Esophagus squamous epithelium (tissue), 5 donors: ENCODE data around the gene ST6GALNAC3. TPM values are rescaled to one million over a fixed set of nuclear protein-coding genes. Genes with fewer than 3 reads are reported as not detected.

ENCODE experiments used
- DNase-seq: peaks from one replicate; lab custom pipeline; 2025; lab: John Stamatoyannopoulos, UW
- H3K27ac ChIP-seq, 4 donors: fragments of 200-600 bp; sonication (generic); one replicate each; pipeline ENCODE4 v1.5.1; 2016 to 2019; ENCODE audit warnings: mild to moderate bottlenecking in 1 of 4
- H3K27me3 ChIP-seq, 4 donors: fragments of 200-600 bp; sonication (generic); 1 replicate in 3 of 4; 2 replicates in 1 of 4; pipeline versions ENCODE4 v1.5.1 to v1.6.0; 2017 to 2021; ENCODE audit warnings: antibody characterized with exemption in 1 of 4
- H3K36me3 ChIP-seq, 3 donors: fragments of 200-600 bp; sonication (generic); one replicate each; pipeline ENCODE4 v1.5.1; 2016 to 2019
- H3K4me1 ChIP-seq, 3 donors: fragments of 200-600 bp; sonication (generic); one replicate each; pipeline ENCODE4 v1.5.1; 2017 to 2019
- H3K4me3 ChIP-seq, 4 donors: fragments of 200-600 bp; sonication (generic); 1 replicate in 3 of 4; 2 replicates in 1 of 4; pipeline ENCODE4 v1.5.1; 2016 to 2019; ENCODE audit warnings: mild to moderate bottlenecking in 2 of 4, moderate library complexity in 1 of 4
- H3K9me3 ChIP-seq, 3 donors: fragments of 200-600 bp; sonication (generic); one replicate each; pipeline ENCODE4 v1.5.1; 2016 to 2019
- CTCF ChIP-seq, 6 experiments: fragments of 450-650 bp in 4 of 6; fragments of 200-600 bp in 2 of 6; sonication (generic) in 2 of 6; IDR thresholded peaks; one replicate each; pipeline ENCODE4 v1.5.1; 2016 to 2019; ENCODE audit warnings: antibody characterized with exemption in 6 of 6, mild to moderate bottlenecking in 4 of 6, moderate library complexity in 4 of 6
- POLR2A ChIP-seq, 4 donors: fragments of 450-650 bp; IDR thresholded peaks; one replicate each; pipeline ENCODE4 v1.6.1; 2017; ENCODE audit warnings: antibody characterized with exemption in 4 of 4, mild to moderate bottlenecking in 4 of 4, moderate library complexity in 3 of 4
- WGBS, 2 donors: methylation state at CpG; one replicate each; pipeline ENCODE4 v1.1.5; 2018; 5-methylcytosine and 5-hydroxymethylcytosine counted together
- intact Hi-C: fragments of 100-400 bp; cut with DNase I; formaldehyde crosslinking; loops from one replicate; pipeline ENCODE4 v1.15.0; 2022
- total RNA-seq, 4 donors: library from RNA; depleted of rRNA; stranded (reverse); fragments of >200 nt; gene quantifications; one replicate each; pipeline ENCODE4 v1.1.0, GENCODE V29; 2016
- donor health status: DM: yes; HTN: yes; CAD: no.

Gene ST6GALNAC3
- total RNA-seq, 4 donors from 2014 or later = 0.27 to 4.3 (median 2.2) TPM

DNA sequence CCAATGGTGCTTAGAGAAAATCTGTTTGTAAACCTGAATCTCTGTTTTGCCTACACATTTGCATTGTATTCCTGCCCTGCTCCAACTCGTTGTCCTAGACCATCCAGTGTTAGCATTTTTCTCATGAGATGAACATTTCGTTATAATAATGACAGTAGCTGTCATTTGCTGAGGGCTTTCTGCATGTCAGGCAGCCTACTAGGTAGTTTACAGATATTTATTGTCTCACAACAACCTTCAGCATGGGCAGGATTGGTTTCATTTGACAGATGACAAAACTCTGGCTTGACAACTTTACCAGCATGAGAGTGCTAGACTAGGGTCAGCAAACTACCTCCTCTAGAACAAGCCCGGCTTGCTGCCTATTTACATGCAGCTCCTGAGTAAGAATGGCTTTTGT is 10.1 kb downstream of the ST6GALNAC3 start:
- no peak for DNase-seq
- 50 to 75% methylated on average over 2 to 3 of the region's 3 CpGs for WGBS, 2 donors
- TF ChIP-seq POLR2A (IDR thresholded peaks at IDR 0.05) (no peak), CTCF (IDR thresholded peaks at IDR 0.05) (no peak)
- Histone ChIP-seq H3K27ac (no peak overlapping the region), H3K4me3 (no peak overlapping the region), H3K27me3 (no peaks in the 10 kb centered on the region), H3K36me3 (no peaks in the 10 kb centered on the region), H3K4me1 (peaks cover 0 to 12% (median 0%) of the 10 kb centered on the region in 3 donors), H3K9me3 (no peaks in the 10 kb centered on the region)
- intact Hi-C loops = no loop called here

DNA sequence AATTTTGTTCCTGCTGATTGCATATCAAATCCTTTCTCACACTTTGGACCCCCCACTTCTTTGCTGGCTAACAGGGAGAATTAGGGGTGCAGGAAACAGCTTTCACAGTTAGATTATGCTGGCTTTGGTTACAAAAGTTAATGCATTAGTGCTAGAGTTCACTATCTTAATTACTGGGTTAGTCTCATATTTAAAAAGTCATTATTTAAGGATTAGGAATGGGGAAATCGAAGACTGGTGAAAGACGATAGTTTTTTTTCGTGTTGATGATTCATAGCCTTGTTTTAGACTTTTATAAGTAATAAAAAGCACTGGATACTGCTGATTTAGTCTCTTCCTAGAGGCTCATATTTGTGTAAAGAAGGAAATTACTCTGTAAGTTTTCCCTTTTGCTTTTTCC is 11.6 kb downstream of the ST6GALNAC3 start:
- Histone ChIP-seq H3K27ac (no peak overlapping the region), H3K27me3 (no peaks in the 10 kb centered on the region), H3K9me3 (no peaks in the 10 kb centered on the region), H3K36me3 (no peaks in the 10 kb centered on the region), H3K4me3 (no peak overlapping the region), H3K4me1 (peaks cover 0 to 12% (median 0%) of the 10 kb centered on the region in 3 donors)
- WGBS, 2 donors = 36 to 43% methylated on average over 3 of the region's 3 CpGs
- intact Hi-C loops = no loop called here
- no peak for TF ChIP-seq POLR2A (IDR thresholded peaks at IDR 0.05)
- TF ChIP-seq CTCF (IDR thresholded peaks at IDR 0.05) = no peak
- DNase-seq = no peak

GRCh38 chr1:76086597-76086996 is 12.1 kb downstream of the ST6GALNAC3 start:
- H3K36me3 ChIP-seq = no peaks in the 10 kb centered on the region
- no peak for DNase-seq
- H3K4me1 ChIP-seq = peaks cover 0 to 12% (median 0%) of the 10 kb centered on the region in 3 donors
- no peak overlapping the region for H3K4me3 ChIP-seq
- no peaks in the 10 kb centered on the region for H3K9me3 ChIP-seq
- WGBS, 2 donors = 67 to 92% methylated on average over 2 of the region's 2 CpGs
- intact Hi-C loops = no loop called here
- H3K27ac ChIP-seq = no peak overlapping the region
- TF ChIP-seq POLR2A (IDR thresholded peaks at IDR 0.05) = no peak
- TF ChIP-seq CTCF (IDR thresholded peaks at IDR 0.05) = no peak
- no peaks in the 10 kb centered on the region for H3K27me3 ChIP-seq

- intact Hi-C loops = no loop called here
- Histone ChIP-seq H3K27me3 (no peaks in the 10 kb centered on the region), H3K4me3 (no peak overlapping the region), H3K36me3 (no peaks in the 10 kb centered on the region), H3K9me3 (no peaks in the 10 kb centered on the region), H3K4me1 (peaks cover 0 to 12% (median 0%) of the 10 kb centered on the region in 3 donors), H3K27ac (no peak overlapping the region)
- DNase-seq = no peak
- TF ChIP-seq CTCF (IDR thresholded peaks at IDR 0.05) (no peak), POLR2A (IDR thresholded peaks at IDR 0.05) (no peak)
- WGBS, 2 donors = 69 to 71% methylated on average over 7 of the region's 7 CpGs
These were observed 16.0 kb downstream of the ST6GALNAC3 start for GRCh38 chr1:76090283-76091203.

- TF ChIP-seq CTCF (IDR thresholded peaks at IDR 0.05) (no peak), POLR2A (IDR thresholded peaks at IDR 0.05) (no peak)
- H3K27me3 ChIP-seq = no peaks in the 10 kb centered on the region
- 72 to 90% methylated on average over 3 of the region's 3 CpGs for WGBS, 2 donors
- no peak for DNase-seq
- H3K9me3 ChIP-seq = no peaks in the 10 kb centered on the region
- H3K27ac ChIP-seq = no peak overlapping the region
- intact Hi-C loops = no loop called here
- no peaks in the 10 kb centered on the region for H3K36me3 ChIP-seq
- no peaks in the 10 kb centered on the region for H3K4me1 ChIP-seq
- H3K4me3 ChIP-seq = no peak overlapping the region
These were observed 18.3 kb downstream of the ST6GALNAC3 start for GRCh38 chr1:76092812-76093211.
